T-helper 17 cell (primary cell): Measurements from ENCODE around the gene RAI14. TPM values are rescaled to one million over a fixed set of nuclear protein-coding genes. Genes with fewer than 3 reads are reported as not detected.
"Not testable (repeated sequence)": the region's sequence is repeated elsewhere in the genome, so short reads cannot be mapped to it uniquely, and the experiment has no call there.

Experiments
- ATAC-seq: fragments of 150-1000 bp; cut with Tn5 transposase; 2 replicates; pipeline ENCODE4 v1.10.0; 2021; ENCODE audit warnings: mild to moderate bottlenecking, moderate library complexity
- DNase-seq, 3 donors: peaks; one replicate each; pipeline versions ENCODE4 v3.0.0 to v3.0.0-alpha.2; 2020 to 2021
- H3K9me3 ChIP-seq: one replicate; pipeline ENCODE4 v1.7.0; 2013; ENCODE audit warnings: low read length, mild to moderate bottlenecking; ENCODE audit not compliant: control insufficient read depth, poor library complexity, severe bottlenecking
- H3K27ac Mint-ChIP-seq: one replicate; pipeline ENCODE4 v1.8.0; 2022; ENCODE audit warnings: mild to moderate bottlenecking, moderate library complexity, mixed read lengths
- H3K27me3 Mint-ChIP-seq: one replicate; pipeline ENCODE4 v1.8.0; 2022; ENCODE audit warnings: mixed read lengths
- H3K36me3 Mint-ChIP-seq: one replicate; pipeline ENCODE4 v1.8.0; 2022; ENCODE audit warnings: low read depth, mixed read lengths
- H3K4me1 Mint-ChIP-seq: one replicate; pipeline ENCODE4 v1.8.0; 2022; ENCODE audit warnings: mild to moderate bottlenecking, mixed read lengths
- H3K4me3 Mint-ChIP-seq: one replicate; pipeline ENCODE4 v1.8.0; 2022; ENCODE audit warnings: mild to moderate bottlenecking, moderate library complexity, mixed read lengths
- total RNA-seq, 4 donors: library from RNA in 2 of 4; stranded (reverse) in 2 of 4; gene quantifications; one replicate each; pipeline ENCODE4 v1.2.3 and lab custom pipeline; 2022 to 2026

The RAI14 gene
- total RNA-seq, 2 donors from 2014 or later, result 2.0 to 3.1 TPM

DNA sequence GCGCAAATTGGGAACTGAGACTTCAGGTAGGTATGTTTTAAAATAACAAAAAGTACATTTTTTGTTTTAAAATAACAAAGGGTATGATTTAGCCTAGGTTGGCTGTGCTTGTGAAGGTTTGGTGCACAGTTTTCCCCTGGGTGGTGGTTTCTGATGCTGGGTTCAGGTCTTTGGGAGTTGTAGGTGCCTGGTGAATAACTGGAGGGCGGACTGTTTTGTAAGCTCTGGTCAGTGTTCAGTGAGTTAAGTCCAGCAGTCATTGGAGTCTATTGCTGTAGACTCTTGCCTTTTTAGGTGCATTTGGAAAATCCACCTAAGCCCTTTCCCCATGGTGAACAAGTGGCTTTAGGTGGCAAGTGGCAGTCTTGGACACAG is 43.9 kb downstream of the RAI14 start:
- no peaks in the 10 kb centered on the region for H3K36me3 Mint-ChIP-seq
- no peak for DNase-seq
- peaks cover 5% of the 10 kb centered on the region for H3K27me3 Mint-ChIP-seq
- H3K27ac Mint-ChIP-seq, result no peak overlapping the region
- no peak overlapping the region for H3K4me3 Mint-ChIP-seq
- H3K9me3 ChIP-seq, result no peaks in the 10 kb centered on the region
- peaks cover 2% of the 10 kb centered on the region for H3K4me1 Mint-ChIP-seq
- ATAC-seq, result no peak

DNA sequence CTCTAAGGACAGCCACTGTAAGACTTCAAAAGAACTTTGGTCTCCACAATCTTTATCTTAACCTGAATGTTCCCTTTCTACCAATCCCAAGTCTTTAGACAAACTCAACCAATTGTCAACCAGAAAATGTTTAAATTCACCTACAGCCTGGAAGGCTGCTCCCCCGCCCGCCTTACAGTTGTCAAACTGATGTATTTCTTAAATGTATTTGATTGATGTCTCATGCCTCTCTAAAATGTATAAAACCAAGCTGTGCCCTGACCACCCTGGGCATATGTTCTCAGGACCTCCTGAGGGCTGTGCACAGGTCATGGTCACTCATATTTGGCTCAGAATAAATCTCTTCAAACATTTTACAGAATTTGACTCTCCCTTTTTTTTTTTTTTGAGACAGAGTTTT is 45.3 kb downstream of the RAI14 start:
- H3K36me3 Mint-ChIP-seq, DNase-seq, ATAC-seq, H3K9me3 ChIP-seq, H3K27me3 Mint-ChIP-seq, H3K27ac Mint-ChIP-seq, H3K4me1 Mint-ChIP-seq, H3K4me3 Mint-ChIP-seq: not testable (repeated sequence)

DNA sequence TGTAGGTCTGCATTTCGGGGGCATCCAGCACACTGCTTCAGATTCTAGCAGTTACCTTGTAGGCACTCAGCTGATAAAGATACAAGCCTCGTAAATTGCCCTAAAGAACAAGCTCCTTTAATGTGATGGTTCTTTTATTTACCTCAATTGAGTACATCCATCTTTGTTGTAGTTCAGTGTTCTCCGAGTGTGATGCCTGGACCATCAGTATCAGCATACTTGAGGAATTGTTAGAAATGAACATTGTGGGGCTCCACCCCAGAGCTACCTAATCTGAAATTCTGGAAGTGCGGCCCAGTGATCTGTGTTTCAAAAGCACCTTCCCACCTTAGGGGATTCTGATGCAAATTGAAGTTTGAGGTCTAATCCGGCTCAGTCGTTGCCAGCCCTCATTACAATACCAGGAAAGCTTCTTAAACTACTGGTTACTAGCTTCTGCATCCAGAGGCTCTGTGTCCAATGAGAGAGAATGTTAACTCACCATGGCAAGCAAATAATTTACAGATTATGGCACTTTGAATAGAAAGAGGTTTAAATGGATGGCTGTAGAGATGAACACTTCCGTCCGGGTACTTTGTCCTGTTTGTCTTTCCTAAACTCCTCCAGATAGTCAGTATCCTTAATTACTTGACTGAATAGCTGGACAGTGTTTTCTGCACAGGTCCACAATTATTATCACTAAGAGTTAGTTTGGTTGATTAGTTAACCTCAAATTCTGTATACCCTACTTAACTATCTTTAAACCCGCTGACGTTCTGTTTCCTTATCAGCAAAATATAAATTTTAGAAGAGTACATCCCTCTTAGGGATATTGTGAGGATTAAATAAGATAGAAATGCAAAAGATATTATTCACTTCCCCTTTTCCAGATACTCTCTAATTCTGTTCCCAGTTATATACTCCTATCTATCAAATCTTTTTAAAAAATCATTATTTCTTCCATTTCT is 47.9 kb downstream of the RAI14 start:
- no peaks in the 10 kb centered on the region for H3K9me3 ChIP-seq
- Mint-ChIP-seq H3K36me3 (no peaks in the 10 kb centered on the region), H3K27me3 (peaks cover 9% of the 10 kb centered on the region), H3K27ac (no peak overlapping the region), H3K4me3 (no peak overlapping the region), H3K4me1 (no peaks in the 10 kb centered on the region)
- ATAC-seq (no peak), DNase-seq (no peak)

DNA sequence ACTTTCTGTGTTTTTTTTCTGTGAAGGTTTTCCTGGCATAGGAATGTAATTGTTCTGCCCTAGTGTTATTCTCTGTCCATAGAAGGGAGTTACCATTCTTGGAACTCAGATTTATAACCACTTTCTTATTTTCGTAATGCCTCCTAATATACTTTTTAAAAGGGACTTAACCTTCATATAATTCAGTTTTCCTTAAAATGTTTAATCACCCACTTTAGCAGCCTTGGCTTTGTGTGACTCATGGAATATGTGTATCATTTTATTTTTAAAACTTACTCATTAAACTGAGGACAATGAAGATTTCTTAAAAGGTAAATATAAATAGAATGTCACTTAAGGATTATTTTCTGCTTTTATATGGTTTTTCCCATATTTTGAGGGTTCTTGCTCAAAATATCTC is 50.0 kb downstream of the RAI14 start:
- Mint-ChIP-seq H3K27me3 (peaks cover 9% of the 10 kb centered on the region), H3K4me3 (no peak overlapping the region), H3K36me3 (no peaks in the 10 kb centered on the region), H3K4me1 (no peaks in the 10 kb centered on the region), H3K27ac (no peak overlapping the region)
- ATAC-seq (no peak), DNase-seq (no peak)
- H3K9me3 ChIP-seq, result no peaks in the 10 kb centered on the region

DNA sequence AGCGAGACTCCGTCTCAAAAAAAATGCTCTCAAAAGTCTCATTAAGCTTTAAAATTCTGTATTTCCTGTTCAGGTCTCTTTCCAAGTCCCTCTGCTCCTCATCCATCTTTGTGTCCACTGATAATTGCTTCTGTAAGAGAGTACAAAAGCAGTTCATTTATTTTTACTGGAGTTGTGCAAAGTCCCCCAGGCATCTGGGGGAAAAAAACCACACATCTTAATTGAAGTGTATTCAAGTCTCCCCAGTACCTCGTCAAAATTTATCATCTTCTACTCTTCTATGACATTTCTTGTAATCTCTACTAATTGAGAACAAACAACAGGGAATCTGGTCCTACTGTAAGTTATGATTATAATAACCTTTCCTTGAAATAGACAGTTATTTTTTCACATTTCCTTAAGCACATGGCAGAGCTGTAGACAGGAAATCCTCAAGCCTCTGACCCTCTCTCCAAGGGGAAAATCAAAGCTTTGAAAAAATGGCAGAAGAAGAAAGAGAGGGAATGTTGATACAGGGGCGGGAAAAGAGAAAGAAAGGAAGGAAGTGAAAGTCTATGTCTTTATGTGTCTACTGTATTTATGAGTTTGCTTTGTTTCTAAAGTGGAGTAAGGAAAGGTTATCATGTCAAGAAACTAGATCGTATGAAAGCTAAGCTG is 51.5 kb downstream of the RAI14 start:
- ATAC-seq, result no peak
- H3K27me3 Mint-ChIP-seq, result peaks cover 4% of the 10 kb centered on the region
- no peaks in the 10 kb centered on the region for H3K9me3 ChIP-seq
- no peak overlapping the region for H3K4me3 Mint-ChIP-seq
- H3K36me3 Mint-ChIP-seq, result no peaks in the 10 kb centered on the region
- DNase-seq, result no peak
- no peak overlapping the region for H3K27ac Mint-ChIP-seq
- no peaks in the 10 kb centered on the region for H3K4me1 Mint-ChIP-seq

DNA sequence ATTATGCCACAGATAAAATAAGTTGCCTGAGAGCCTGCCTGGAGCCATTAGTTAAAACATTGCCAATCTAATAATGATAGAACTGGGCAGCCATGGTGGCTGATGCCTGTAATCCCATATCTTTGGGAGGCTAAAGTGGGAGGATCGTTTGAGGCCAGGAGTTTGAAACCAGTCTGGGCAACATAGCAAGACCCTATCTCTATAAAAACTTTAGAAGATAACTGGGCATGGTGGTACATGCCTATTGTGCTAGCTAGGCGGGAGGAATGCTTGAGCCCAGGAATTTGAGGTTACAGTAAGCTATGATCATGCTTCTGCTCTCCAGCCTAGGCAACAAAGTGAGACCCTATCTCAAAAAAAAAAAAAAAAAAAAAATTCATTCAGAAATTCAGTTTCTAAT is 52.6 kb downstream of the RAI14 start:
- H3K9me3 ChIP-seq, result no peaks in the 10 kb centered on the region
- Mint-ChIP-seq H3K4me1 (no peaks in the 10 kb centered on the region), H3K36me3 (peaks cover 2% of the 10 kb centered on the region), H3K27me3 (peaks cover 4% of the 10 kb centered on the region), H3K27ac (no peak overlapping the region), H3K4me3 (no peak overlapping the region)
- ATAC-seq (no peak), DNase-seq (no peak)

DNA sequence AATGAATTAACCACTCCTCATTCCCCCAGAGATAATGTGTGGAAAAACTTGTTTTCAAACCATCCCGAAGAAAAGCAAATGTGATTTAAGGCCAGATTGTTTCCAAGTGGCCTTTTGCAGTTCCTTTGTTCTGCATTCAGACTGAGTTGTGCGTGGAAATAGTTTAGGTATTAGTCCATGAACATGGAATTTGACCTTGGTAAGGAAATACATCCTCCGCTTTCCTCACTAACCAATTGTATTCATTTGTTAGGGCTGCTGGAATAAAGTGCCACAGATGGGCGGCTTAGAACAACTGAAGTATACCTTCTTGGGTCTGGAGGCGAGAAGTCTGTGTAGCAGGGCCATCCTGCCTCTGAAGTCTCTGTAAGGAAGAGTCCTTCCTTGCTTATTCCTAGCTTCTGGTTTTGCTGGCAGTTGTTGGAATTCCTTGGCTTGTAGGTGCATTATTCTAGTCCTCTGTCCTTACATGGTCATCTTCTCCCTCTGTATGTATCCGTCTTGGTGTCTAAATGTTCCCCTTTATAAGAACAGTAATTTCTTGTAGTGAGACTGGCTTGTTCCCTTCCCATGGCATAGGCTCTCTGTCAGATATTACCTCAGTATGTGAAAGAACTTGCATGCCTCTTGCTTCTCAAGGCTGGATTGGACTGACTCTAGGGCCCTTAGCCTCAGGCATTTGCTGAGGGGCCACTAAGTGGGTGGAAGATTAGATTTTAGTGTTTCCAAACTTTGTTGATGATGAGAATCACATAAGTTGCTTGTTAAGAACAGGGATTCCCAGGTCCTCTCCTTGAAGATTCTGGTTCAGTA is 53.9 kb downstream of the RAI14 start:
- peaks cover 9% of the 10 kb centered on the region for H3K27me3 Mint-ChIP-seq
- DNase-seq (no peak), ATAC-seq (no peak)
- H3K4me1 Mint-ChIP-seq, result peaks cover 3% of the 10 kb centered on the region
- no peak overlapping the region for H3K27ac Mint-ChIP-seq
- H3K36me3 Mint-ChIP-seq, result peaks cover 2% of the 10 kb centered on the region
- H3K9me3 ChIP-seq, result no peaks in the 10 kb centered on the region
- no peak overlapping the region for H3K4me3 Mint-ChIP-seq

DNA sequence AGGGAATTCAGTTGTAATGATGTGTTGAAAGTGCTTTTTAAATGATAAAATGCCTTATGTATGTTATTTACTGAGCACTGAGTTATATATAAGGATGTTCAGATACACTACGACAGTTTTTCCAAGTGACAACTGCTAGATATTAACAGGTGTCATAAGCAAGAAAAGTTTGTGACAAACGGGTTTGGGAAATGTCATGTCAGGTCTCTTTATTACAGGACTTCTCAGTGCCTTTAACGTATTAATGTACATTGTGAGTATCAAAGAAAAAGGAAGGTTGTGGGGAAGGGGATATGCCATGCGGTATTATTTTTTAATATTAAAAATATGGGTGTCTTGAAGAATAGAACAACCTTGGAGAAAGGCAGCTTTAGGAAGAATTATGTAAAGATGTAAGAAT is 56.4 kb downstream of the RAI14 start:
- Mint-ChIP-seq H3K4me3 (no peak overlapping the region), H3K27ac (no peak overlapping the region), H3K27me3 (peaks cover 7% of the 10 kb centered on the region), H3K4me1 (peaks cover 3% of the 10 kb centered on the region), H3K36me3 (peaks cover 2% of the 10 kb centered on the region)
- ATAC-seq (no peak), DNase-seq (no peak)
- H3K9me3 ChIP-seq, result no peaks in the 10 kb centered on the region

DNA sequence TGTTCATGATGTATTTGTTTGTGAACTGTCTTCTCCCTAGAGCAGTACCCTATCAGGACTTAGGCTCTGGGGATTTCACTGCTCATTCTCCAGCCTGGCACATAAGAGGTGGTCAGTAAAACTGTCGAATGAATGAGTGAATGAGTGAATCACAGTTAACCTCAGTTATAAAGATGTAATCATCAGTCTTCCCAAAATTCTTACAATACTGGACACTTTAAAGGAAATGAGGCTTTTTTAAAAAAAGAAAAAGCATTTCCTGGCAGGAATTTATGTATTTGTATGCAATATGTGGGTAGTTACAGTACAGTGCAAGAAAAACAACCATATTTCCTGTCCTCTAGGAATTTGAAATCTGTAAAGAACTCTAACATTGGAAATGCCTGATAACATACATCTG is 59.6 kb downstream of the RAI14 start:
- DNase-seq (no peak), ATAC-seq (no peak)
- H3K9me3 ChIP-seq, result no peaks in the 10 kb centered on the region
- peaks cover 3% of the 10 kb centered on the region for H3K4me1 Mint-ChIP-seq
- no peak overlapping the region for H3K27ac Mint-ChIP-seq
- H3K27me3 Mint-ChIP-seq, result peaks cover 7% of the 10 kb centered on the region
- no peak overlapping the region for H3K4me3 Mint-ChIP-seq
- peaks cover 2% of the 10 kb centered on the region for H3K36me3 Mint-ChIP-seq

DNA sequence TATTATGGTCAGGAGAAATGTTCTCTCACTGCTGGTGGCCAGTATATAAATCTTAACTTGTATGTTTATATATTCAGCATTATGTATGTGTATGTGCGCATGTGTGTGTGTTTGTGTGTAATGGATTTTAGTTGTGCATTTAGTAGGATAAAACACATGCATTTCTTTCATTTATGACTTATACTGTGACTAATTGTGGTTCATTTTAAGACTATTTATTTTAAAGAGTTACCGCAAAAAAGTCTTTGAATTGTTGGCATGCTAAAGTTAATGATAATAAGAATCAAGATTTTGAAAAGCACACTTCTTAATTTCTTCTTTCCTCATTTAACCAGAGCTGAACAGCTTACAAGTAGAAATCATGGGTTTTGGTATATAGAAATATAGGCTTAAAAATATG is 60.9 kb downstream of the RAI14 start:
- H3K27me3 Mint-ChIP-seq, result peaks cover 7% of the 10 kb centered on the region
- peaks cover 3% of the 10 kb centered on the region for H3K4me1 Mint-ChIP-seq
- no peak overlapping the region for H3K4me3 Mint-ChIP-seq
- ATAC-seq (no peak), DNase-seq (no peak)
- H3K36me3 Mint-ChIP-seq, result peaks cover 2% of the 10 kb centered on the region
- no peak overlapping the region for H3K27ac Mint-ChIP-seq
- H3K9me3 ChIP-seq, result no peaks in the 10 kb centered on the region

DNA sequence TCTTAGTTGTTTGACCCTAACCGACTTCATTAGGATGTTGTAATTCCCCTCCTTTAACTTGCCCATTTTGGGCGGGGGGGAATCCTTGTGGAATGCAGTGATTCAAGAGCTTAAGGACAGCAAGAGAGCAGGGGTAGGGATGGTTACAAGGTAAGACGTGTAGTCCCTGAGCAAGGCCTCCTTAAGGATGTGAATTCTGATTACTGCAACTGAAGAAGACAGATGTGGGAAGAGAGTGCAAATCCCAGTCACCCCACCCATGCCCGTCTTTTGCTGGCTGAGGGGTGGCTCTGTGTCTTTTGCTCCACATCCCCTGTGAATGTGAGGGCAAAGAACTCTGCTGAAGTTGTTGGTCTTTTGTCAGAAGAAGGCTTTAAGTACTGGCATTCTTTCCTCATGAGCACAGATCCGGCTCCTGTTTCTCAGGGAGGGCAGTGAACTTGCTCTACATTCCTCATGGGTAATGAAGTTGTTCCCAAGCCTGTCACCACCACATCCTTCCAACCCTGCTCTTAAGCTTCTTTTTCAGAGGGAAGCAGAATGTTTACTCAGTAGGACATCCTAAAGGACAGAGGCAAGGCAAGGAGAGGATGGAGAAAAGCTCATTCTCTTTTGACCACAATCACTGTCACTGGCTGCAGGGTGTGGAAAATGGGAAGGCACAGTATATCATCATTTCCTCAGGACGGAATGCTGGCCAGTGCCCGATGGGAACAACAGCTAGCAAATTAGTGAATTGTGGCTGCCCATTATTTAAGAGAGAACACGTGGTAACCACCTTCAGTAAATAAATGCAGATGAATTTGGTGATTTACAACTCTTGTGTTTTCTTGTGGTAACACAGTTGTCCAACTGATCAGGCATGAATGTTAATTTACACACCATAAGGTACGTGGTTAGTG is 61.5 kb downstream of the RAI14 start:
- H3K36me3 Mint-ChIP-seq, result peaks cover 2% of the 10 kb centered on the region
- peaks cover 7% of the 10 kb centered on the region for H3K27me3 Mint-ChIP-seq
- ATAC-seq (no peak), DNase-seq (no peak)
- H3K9me3 ChIP-seq, result no peaks in the 10 kb centered on the region
- H3K27ac Mint-ChIP-seq, result no peak overlapping the region
- H3K4me1 Mint-ChIP-seq, result peaks cover 3% of the 10 kb centered on the region
- H3K4me3 Mint-ChIP-seq, result no peak overlapping the region

DNA sequence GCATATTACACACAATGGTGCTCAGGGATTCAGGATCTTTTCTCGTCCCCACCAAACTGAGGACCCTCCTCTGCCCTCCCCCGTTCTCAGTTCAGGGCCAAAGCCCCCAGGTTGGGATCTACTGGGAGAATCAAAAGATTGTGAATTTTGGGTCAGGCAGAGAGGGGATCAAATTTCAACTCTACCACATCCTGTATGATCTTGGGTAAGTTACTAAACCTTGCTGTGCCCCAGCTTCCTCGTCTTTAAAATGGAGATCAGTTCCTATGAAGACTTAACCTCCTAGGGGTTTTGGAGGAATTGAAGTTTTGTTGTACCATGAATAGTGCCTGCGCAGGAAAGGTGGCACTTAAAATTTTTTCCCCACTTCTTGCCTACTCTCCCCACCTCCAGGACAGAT is 62.4 kb downstream of the RAI14 start:
- peaks cover 3% of the 10 kb centered on the region for H3K4me1 Mint-ChIP-seq
- no peak overlapping the region for H3K27ac Mint-ChIP-seq
- ATAC-seq (no peak), DNase-seq (no peak)
- H3K27me3 Mint-ChIP-seq, result peaks cover 7% of the 10 kb centered on the region
- H3K9me3 ChIP-seq, result no peaks in the 10 kb centered on the region
- H3K36me3 Mint-ChIP-seq, result no peaks in the 10 kb centered on the region
- no peak overlapping the region for H3K4me3 Mint-ChIP-seq
